H7 (cell line): ENCODE data around the gene TXNDC5. TPM values are rescaled to one million over a fixed set of nuclear protein-coding genes. Genes with fewer than 3 reads are reported as not detected.
"Not testable (repeated sequence)": the region's sequence is repeated elsewhere in the genome, so short reads cannot be mapped to it uniquely, and the experiment has no call there.

Experiments
- DNase-seq: peaks from one replicate; pipeline ENCODE4 v3.0.0; 2012
- H3K27me3 ChIP-seq: 2 replicates; pipeline ENCODE4 v1.6.0; 2011; ENCODE audit warnings: mild to moderate bottlenecking, low read length; ENCODE audit not compliant: control insufficient read depth, insufficient read depth
- H3K36me3 ChIP-seq: replicated peaks from 2 replicates; pipeline ENCODE4 v1.5.1; 2011; ENCODE audit warnings: low read length; ENCODE audit not compliant: control insufficient read depth, insufficient read depth
- H3K4me3 ChIP-seq: 2 replicates; pipeline ENCODE4 v1.5.1; 2011; ENCODE audit warnings: low read depth, mild to moderate bottlenecking, control low read depth, low read length, moderate library complexity; ENCODE audit not compliant: insufficient read depth
- total RNA-seq: library from RNA; depleted of rRNA; stranded (reverse); fragments of >200 nt; shearing (Covaris generic); gene quantifications from 2 replicates; pipeline ENCODE4 v1.2.3, GENCODE V29; 2014

Gene TXNDC5
- total RNA-seq, 1 experiment from 2014 or later, result 194 TPM

DNA sequence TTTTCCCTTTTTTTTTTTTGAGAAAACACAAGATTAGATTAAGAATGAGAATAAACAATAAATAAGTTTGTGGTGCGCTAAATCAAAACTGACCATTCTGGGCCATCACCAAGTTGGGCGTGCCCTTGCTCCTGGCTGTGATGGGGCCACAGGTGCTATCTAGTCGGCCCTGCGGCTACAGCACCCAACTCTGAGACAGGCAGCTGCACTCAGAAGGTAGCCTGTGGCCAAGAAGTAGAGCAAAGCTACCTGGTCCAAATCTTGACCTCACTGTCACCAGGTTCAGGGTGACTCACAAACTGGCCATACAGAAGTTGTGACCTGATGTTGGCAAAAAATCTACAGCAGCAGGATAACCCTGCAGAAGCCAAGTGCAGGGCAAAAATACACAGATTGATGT is 3.4 kb downstream of the TXNDC5 start:
- peaks cover 18% of the 10 kb centered on the region for H3K36me3 ChIP-seq
- no peak for DNase-seq
- H3K27me3 ChIP-seq, result peaks cover 8% of the 10 kb centered on the region
- no peak overlapping the region for H3K4me3 ChIP-seq

DNA sequence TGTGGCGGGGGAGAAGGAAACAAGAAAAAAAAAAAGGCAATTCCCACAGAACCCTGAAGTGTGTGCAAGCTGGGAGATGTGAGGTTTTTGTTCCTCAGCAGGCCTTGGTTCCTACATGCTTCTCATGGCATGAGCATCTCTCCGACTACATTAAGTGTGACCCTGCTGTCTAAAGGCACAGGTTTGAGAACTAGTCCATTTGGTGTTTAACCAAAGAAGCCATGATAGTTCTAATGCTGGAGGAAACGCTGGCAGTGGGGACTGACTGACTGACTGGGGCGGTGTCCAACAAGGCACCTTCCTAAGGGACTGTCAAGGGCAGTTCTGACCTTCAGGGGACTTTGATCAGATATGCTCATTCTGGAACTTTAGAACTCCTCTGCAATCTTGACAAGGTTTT is 3.8 kb downstream of the TXNDC5 start:
- Histone ChIP-seq H3K4me3 (no peak overlapping the region), H3K36me3 (peaks cover 22% of the 10 kb centered on the region), H3K27me3 (peaks cover 7% of the 10 kb centered on the region)
- DNase-seq, result no peak

DNA sequence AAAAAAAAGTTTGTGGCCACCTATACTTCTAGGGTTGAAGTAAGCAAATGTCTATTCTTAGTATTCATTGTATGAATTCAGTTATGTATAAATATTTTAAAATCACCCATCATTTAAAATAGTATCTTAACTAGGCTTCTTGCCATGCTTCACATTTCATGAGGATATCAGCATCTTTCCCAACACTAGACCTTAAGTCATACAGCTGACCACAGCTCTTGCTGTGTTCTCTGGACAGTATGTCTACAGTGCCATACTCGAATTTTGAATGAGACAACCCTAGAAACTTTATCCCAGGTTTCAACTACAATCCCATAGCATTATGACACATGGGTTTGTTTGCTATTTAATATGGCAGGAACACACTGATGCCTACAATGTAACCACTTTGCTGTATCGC is 5.2 kb downstream of the TXNDC5 start:
- no peak for DNase-seq
- Histone ChIP-seq H3K36me3 (peaks cover 29% of the 10 kb centered on the region), H3K27me3 (no peaks in the 10 kb centered on the region), H3K4me3 (no peak overlapping the region)

DNA sequence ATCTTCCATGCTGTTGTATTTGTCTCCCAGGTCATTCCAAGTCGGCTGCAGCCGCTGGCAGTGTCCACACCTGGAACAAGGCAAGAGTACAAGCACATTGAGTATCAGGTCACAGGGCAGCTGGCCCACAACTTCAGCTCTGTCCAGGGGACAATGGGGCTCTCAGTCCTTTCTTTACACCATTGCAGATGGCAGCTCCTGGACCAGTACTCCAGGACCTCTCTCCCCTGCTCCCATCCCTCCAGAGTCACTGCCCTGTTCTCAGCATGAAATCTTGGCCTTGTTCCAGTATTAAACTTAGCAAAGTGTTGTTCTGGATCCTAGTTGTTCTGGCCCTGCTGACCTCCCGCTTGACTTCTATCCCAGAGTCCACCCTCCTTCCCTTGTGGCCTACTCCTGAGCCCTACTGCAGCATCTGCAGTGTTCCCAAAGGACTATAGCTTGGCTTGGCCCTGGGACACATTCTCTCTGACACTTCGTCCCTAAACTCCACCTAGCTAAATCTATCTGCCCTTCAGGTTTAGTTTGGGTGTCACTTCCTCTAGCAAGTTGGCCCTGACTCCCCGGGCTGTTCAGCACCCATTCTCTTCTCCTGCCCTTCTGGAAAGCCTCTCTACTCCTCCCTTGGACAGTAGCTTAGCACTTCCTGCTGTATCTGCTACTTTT is 5.8 kb downstream of the TXNDC5 start:
- H3K27me3 ChIP-seq, result no peaks in the 10 kb centered on the region

DNA sequence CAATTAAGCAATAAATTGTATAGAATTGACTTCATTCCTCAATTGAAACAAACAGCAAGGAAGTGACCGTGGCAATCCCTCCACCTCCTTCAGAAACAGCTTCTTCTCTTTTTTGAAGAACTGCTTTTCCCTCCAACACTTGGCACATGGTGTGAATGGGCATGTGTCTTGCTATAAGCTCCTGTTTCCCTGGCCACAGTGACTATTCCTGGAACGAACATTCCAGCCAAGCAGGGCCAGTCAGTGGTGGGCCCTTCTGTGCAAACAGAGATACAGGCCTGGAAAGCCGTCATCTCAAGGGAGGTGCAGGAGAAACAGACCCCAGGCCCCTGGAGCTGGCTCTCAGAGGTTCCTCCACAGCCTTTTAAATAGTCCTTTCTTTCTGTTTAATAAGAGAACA is 6.9 kb downstream of the TXNDC5 start:
- no peaks in the 10 kb centered on the region for H3K27me3 ChIP-seq
- no peak overlapping the region for H3K4me3 ChIP-seq
- no peak for DNase-seq
- H3K36me3 ChIP-seq, result peaks cover 37% of the 10 kb centered on the region

More for the DNA sequence above, 5.8 kb downstream of the TXNDC5 start:
- DNase-seq, result no peak
- Histone ChIP-seq H3K4me3 (no peak overlapping the region), H3K36me3 (peaks cover 29% of the 10 kb centered on the region)

DNA sequence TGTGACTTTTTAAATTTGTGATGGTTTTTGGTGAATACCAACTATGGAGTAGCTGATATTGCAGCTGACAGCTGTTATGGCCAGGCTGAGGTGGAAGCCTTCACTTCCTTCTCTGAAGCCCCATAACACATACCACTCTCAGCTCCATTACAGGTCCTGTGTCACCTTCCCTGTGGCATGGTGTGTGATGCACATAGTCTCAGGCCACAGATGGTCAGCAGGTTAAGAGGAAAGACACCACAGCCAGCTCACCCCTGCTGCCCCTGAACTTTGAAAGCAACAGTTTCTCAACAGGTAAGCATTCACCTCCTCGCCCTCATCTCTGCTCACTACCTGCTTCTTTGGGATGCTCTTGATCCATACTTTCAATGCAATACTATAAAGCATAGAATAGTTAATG is 7.7 kb downstream of the TXNDC5 start:
- H3K27me3 ChIP-seq, result no peaks in the 10 kb centered on the region

DNA sequence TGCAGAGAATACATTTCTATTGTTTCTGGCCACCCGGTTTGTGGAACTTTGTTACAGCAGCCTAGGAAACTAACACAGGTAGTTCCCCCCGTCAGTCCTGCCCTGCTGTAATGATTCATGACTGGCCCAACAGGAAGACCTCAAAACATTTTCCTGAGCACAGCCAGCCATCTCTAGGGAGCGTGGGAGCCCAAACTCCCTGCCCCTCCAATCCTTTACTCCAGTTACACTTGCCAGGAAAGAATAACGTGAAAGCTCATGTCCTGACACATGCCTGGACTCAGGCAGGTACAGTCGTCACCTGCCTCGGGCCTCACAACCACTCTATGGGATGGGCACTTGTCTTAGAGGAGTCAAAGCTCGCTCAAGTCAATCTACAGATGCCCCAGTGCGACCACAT is 8.4 kb downstream of the TXNDC5 start:
- Histone ChIP-seq H3K27me3 (no peaks in the 10 kb centered on the region), H3K4me3 (no peak overlapping the region), H3K36me3 (peaks cover 41% of the 10 kb centered on the region)
- DNase-seq, result no peak

More for the DNA sequence above, 7.7 kb downstream of the TXNDC5 start:
- DNase-seq, result no peak
- peaks cover 37% of the 10 kb centered on the region for H3K36me3 ChIP-seq
- no peak overlapping the region for H3K4me3 ChIP-seq

DNA sequence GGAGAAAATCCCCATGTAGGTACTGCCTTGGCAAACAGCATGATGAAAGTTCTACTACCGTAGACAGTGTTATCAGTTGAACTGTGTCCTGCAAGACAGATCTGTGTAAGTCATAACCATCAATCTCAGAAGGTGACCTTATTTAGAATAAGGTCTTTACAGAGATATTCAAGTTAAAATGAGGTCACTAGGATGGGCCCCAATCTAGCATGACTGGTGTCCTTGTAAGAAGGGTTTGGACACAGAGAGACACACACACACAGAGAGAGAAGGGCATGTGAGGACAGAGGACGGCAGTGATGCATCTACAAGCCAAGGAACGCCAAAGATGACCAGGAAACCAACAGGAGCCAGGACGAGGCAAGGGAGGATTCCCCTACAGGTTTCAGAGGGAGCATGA is 8.8 kb downstream of the TXNDC5 start:
- H3K27me3 ChIP-seq, result no peaks in the 10 kb centered on the region
- H3K4me3 ChIP-seq, result no peak overlapping the region
- H3K36me3 ChIP-seq, result peaks cover 41% of the 10 kb centered on the region
- DNase-seq, result no peak

DNA sequence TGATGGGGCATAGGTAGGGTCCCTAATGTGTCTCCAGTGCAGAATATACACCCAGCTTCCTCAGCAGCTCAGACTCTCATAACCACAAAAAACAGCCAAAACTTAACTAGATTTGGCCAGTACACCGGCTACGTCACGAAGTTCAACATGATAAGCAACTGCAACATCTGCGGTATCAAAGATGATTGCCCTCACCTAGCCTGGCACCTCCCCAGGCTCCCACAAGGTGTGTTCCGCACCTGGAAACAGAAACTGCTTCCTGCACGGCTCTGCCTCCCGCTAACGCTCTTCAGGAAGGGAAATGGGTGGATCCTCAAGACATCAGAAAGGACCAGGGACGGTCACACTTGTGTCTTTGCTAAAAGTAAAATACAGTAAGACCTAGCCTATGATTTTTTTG is 9.5 kb downstream of the TXNDC5 start:
- Histone ChIP-seq H3K4me3 (no peak overlapping the region), H3K36me3 (peaks cover 49% of the 10 kb centered on the region), H3K27me3 (no peaks in the 10 kb centered on the region)
- no peak for DNase-seq

DNA sequence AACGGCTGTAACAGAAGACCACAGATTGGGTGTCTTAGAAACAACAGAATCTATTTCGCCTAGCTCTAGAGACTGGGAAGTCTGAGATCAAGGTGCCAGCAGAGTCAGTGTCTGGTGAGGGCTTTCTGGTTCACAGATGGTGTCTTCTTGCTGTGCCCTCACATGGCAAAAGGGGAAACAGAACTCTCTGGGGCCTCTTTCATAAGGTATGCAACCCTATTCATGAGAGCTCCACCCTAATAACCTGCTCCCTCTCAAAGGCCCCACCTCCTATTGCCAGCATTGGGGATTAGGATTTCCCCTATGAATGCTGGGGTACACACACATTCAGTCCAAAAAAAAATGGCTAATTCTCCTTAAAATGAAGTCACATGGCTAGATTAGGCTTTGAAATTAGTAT is 10.0 kb downstream of the TXNDC5 start:
- H3K27me3 ChIP-seq, result no peaks in the 10 kb centered on the region
- no peak overlapping the region for H3K4me3 ChIP-seq
- no peak for DNase-seq
- H3K36me3 ChIP-seq, result peaks cover 49% of the 10 kb centered on the region

DNA sequence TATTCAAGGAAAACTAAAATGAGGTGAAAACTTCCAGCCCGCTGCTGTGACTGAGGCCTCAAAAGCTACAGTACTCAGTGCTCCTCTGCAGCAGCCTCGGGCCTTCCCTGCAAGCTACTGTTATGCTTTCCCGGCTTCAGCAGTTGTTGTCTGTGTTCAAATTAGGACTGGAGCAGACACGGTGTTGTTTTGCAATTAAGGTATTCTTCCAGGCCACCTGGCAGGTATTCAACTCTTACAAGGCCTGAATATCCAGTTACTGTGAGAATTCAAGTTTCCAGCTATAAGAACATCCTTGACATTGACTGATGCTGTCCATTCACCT is 10.7 kb downstream of the TXNDC5 start:
- Histone ChIP-seq H3K36me3 (peaks cover 51% of the 10 kb centered on the region), H3K27me3 (no peaks in the 10 kb centered on the region), H3K4me3 (no peak overlapping the region)
- no peak for DNase-seq

DNA sequence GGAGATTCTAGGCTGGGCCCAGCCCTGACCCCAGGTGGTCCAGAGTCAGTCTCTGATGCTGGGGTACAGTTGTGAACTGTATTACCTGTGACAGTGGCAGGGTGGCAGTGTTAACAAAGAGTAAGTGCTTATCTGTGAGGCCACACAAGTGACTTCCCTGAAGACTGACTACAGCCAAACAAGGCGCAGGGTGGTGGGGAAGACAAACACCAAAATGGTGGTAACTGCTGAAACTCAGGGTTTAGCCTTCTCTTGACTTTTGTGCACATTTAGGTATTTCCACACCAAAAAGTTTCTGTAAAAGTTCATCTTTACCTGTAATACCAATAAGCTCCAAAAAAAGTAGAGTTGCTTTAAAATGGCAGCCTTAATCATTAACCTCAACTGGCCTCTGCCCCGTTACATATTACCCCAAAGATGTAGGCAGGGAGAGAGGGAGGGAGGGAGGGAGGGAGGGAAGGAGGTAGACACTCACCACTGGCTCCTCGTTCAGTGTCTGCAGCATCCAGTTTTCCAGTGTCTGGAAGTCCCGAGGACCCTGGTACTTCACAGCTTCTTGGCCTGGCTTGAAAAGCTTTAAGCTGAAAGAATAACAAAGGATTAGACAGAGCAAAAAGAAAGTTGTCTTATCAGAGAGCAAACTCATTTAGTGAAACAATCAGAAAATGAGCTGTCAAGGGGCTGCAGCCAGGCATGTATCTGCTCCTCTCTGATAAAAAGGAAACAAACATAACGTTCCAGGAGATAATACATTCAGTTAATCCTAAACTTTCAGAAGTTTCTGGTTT is 11.3 kb downstream of the TXNDC5 start:
- Histone ChIP-seq H3K4me3 (no peak overlapping the region), H3K27me3 (no peaks in the 10 kb centered on the region), H3K36me3 (peaks cover 51% of the 10 kb centered on the region)
- peak; percentile 51 for DNase-seq

DNA sequence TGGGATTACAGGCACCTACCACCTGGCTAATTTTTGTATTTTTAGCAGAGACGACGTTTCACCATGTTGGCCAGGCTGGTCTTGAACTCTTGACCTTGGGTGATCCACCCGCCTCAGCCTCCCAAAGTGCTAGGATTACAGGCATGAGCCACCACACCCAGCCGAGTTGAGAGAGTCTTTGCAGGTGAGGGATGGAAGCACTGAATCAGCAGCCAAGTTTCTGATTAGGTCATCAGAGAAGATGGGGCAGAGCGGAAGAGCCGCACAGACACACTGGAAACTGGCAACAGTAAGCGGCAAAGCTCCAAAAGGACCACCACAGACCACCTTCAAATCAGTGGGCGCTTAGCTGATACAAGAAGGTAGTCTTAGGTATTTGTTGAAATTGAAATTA is 12.4 kb downstream of the TXNDC5 start:
- peaks cover 52% of the 10 kb centered on the region for H3K36me3 ChIP-seq
- not testable (repeated sequence) for H3K4me3 ChIP-seq, H3K27me3 ChIP-seq, DNase-seq

DNA sequence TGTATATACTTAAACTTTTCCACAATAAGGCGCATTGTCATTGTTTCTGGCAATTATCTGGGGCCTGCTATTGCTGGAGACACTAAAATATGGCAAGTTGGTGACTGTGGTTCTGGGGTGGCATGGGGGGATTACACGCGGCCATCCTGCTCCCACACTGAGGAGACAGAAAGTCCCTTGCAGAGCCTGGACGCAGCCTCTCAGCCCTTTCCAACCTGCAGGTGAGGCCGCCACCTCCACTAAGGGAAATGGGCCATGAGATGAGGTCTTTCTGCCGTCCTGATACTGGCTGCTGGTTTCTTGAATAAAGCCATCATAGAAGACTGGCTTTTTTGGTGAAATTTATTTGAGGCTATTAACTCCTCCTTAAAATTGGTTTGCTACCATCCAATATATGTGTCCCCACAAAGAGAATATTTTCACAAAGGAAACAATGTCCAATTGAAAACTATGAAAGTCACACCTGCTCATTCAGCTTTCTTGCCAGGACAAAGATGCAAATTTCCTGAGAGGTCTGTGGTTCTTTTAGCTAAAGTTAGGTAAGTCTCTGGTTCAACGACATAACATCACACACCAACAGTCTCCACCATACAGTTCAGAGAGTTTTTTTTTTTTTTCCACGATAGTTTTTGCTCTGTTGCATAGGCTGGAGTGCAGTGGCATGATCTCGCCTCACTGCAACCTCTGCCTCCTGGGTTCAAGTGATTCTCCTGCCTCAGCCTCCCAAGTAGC is 13.0 kb downstream of the TXNDC5 start:
- peaks cover 51% of the 10 kb centered on the region for H3K36me3 ChIP-seq

DNA sequence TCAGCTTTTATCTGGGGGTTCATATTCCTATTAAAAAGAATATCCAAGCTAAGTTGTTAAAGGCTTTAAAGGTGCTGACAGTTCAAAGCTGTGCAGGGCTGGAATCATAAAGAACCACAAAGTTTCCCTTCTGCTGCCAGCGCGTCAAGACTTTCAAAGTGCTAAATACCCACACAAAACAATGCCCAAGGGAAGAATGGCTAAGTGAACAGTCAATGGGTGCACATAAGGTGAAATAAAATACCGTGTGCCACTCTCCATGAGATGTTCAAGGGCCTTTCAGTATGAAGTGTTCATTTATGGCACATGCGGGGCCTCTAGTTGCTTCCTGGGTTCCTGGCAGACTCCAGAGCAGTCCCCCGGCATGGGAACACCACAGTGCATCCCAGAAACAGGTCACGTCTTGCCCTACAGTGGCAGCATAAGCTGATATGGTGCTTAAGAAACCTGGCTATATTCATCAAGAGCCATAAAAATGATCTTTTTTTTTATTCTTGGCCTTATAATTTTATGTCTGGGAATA is 14.1 kb downstream of the TXNDC5 start:
- Histone ChIP-seq H3K27me3 (no peaks in the 10 kb centered on the region), H3K36me3 (peaks cover 49% of the 10 kb centered on the region), H3K4me3 (no peak overlapping the region)
- no peak for DNase-seq

More for the DNA sequence above, 13.0 kb downstream of the TXNDC5 start:
- Histone ChIP-seq H3K27me3 (no peaks in the 10 kb centered on the region), H3K4me3 (no peak overlapping the region)
- no peak for DNase-seq
